Type B pancreatic cell (in vitro differentiated cells): ENCODE data around the gene QKI. TPM values are rescaled to one million over a fixed set of nuclear protein-coding genes. Genes with fewer than 3 reads are reported as not detected.
A peak's percentile ranks its signal among the peaks of the same experiment; 100 is the strongest.

Experiments used
- DNase-seq: peaks from one replicate; pipeline ENCODE4 v3.0.0; 2021; ENCODE audit warnings: mixed read lengths; ENCODE audit not compliant: unreplicated experiment; ENCODE audit errors: extremely low spot score
- H3K27ac Mint-ChIP-seq: 2 replicates; pipeline ENCODE4 v1.8.0; 2021; ENCODE audit warnings: mild to moderate bottlenecking, mixed read lengths
- H3K27me3 Mint-ChIP-seq: 2 replicates; pipeline ENCODE4 v1.8.0; 2021; ENCODE audit warnings: mixed read lengths
- H3K36me3 Mint-ChIP-seq: 2 replicates; pipeline ENCODE4 v1.8.0; 2021; ENCODE audit warnings: mixed read lengths
- H3K4me1 Mint-ChIP-seq: one replicate; pipeline ENCODE4 v1.8.0; 2021; ENCODE audit warnings: mixed read lengths; ENCODE audit not compliant: unreplicated experiment
- H3K4me3 Mint-ChIP-seq: 2 replicates; pipeline ENCODE4 v1.8.0; 2021; ENCODE audit warnings: mild to moderate bottlenecking, mixed read lengths
- H3K9me3 Mint-ChIP-seq: 2 replicates; pipeline ENCODE4 v1.8.0; 2021; ENCODE audit warnings: mixed read lengths
- CTCF ChIP-seq: fragments of 200-600 bp; sonication (generic); conservative IDR thresholded peaks from 2 replicates; pipeline ENCODE4 v1.5.0; 2021; ENCODE audit warnings: antibody characterized with exemption, mild to moderate bottlenecking
- total RNA-seq: library from RNA; stranded (reverse); gene quantifications from 2 replicates; pipeline ENCODE4 v1.2.1, GENCODE V29; 2021; ENCODE audit warnings: low replicate concordance

The QKI gene
- total RNA-seq, 1 donor from 2014 or later: 150 TPM

- no peak for DNase-seq
- H3K27me3 Mint-ChIP-seq: no peaks in the 10 kb centered on the region
- TF ChIP-seq CTCF: no peak
- H3K4me3 Mint-ChIP-seq: no peak overlapping the region
- H3K36me3 Mint-ChIP-seq: no peaks in the 10 kb centered on the region
- no peak overlapping the region for H3K27ac Mint-ChIP-seq
- H3K9me3 Mint-ChIP-seq: no peaks in the 10 kb centered on the region
- no peaks in the 10 kb centered on the region for H3K4me1 Mint-ChIP-seq
Observed at GRCh38 chr6:163608204-163608644, 193.7 kb downstream of the QKI start.

GRCh38 chr6:163612200-163612599 lies 197.7 kb downstream of the QKI start:
- H3K27ac Mint-ChIP-seq: no peak overlapping the region
- no peaks in the 10 kb centered on the region for H3K4me1 Mint-ChIP-seq
- H3K27me3 Mint-ChIP-seq: no peaks in the 10 kb centered on the region
- H3K9me3 Mint-ChIP-seq: no peaks in the 10 kb centered on the region
- no peak for TF ChIP-seq CTCF
- DNase-seq: peak; percentile 44
- no peaks in the 10 kb centered on the region for H3K36me3 Mint-ChIP-seq
- no peak overlapping the region for H3K4me3 Mint-ChIP-seq

GRCh38 chr6:163613025-163613424 lies 198.5 kb downstream of the QKI start:
- H3K27me3 Mint-ChIP-seq: no peaks in the 10 kb centered on the region
- no peaks in the 10 kb centered on the region for H3K36me3 Mint-ChIP-seq
- TF ChIP-seq CTCF: no peak
- no peak overlapping the region for H3K4me3 Mint-ChIP-seq
- H3K27ac Mint-ChIP-seq: no peak overlapping the region
- H3K4me1 Mint-ChIP-seq: no peaks in the 10 kb centered on the region
- H3K9me3 Mint-ChIP-seq: no peaks in the 10 kb centered on the region
- peak; percentile 15 for DNase-seq

- DNase-seq: no peak
- TF ChIP-seq CTCF: no peak
- no peaks in the 10 kb centered on the region for H3K27me3 Mint-ChIP-seq
- H3K9me3 Mint-ChIP-seq: no peaks in the 10 kb centered on the region
- no peak overlapping the region for H3K27ac Mint-ChIP-seq
- H3K36me3 Mint-ChIP-seq: no peaks in the 10 kb centered on the region
- no peaks in the 10 kb centered on the region for H3K4me1 Mint-ChIP-seq
- no peak overlapping the region for H3K4me3 Mint-ChIP-seq
Observed at GRCh38 chr6:163613668-163614067, 199.2 kb downstream of the QKI start.

GRCh38 chr6:163616452-163616851 lies 201.9 kb downstream of the QKI start:
- no peaks in the 10 kb centered on the region for H3K36me3 Mint-ChIP-seq
- no peaks in the 10 kb centered on the region for H3K27me3 Mint-ChIP-seq
- H3K4me1 Mint-ChIP-seq: no peaks in the 10 kb centered on the region
- no peak overlapping the region for H3K4me3 Mint-ChIP-seq
- TF ChIP-seq CTCF: no peak
- H3K9me3 Mint-ChIP-seq: peaks cover 2% of the 10 kb centered on the region
- no peak overlapping the region for H3K27ac Mint-ChIP-seq
- DNase-seq: peak; percentile 7

DNA sequence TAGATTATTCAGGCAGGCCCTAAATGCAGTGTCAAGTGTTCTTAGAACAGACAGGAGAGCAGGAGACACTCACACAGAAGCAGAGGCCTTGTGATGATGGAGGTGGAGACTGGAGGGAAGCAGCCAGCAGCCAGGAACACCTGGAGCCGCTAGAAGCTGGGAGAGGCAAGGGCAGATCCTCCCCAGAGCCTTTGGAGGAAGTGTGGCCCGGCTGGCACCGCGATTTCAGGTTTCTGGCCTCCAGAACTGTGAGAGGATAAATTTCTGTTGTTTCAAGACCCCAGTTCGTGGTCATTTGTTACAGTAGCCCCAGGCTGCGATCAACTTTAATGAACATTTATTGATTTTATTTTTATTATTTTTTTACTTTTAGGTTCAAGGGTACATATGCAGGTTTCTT lies 203.0 kb downstream of the QKI start:
- H3K27ac Mint-ChIP-seq: no peak overlapping the region
- H3K4me1 Mint-ChIP-seq: no peaks in the 10 kb centered on the region
- peaks cover 5% of the 10 kb centered on the region for H3K9me3 Mint-ChIP-seq
- TF ChIP-seq CTCF: no peak
- DNase-seq: peak; percentile 44
- no peaks in the 10 kb centered on the region for H3K36me3 Mint-ChIP-seq
- no peaks in the 10 kb centered on the region for H3K27me3 Mint-ChIP-seq
- H3K4me3 Mint-ChIP-seq: no peak overlapping the region
